ENCODE measurements around the gene PDE4D. TPM values are rescaled to one million over a fixed set of nuclear protein-coding genes. Genes with fewer than 3 reads are reported as not detected.

Gene PDE4D
- total RNA-seq, 1 donor from 2014 or later, result 2.3 TPM

DNA sequence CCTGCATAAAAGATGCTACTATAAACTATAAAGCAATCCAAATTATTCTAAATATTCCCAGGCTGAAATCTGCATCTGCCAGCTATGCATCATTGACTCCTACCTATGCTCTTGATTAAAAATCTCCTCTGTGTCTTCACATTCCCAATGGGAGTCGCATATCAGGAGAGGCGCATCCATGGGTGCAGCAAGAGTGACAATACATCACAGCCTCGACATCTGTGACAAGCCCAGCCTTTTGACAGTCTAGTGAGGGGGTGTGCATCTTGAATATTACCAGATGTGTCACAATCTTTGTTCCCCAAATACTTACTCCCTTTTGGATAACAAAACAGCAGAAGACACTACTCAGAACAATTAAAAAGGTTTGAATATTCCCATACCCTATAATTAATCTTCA, 171.8 kb downstream of the PDE4D start:
- no peak overlapping the region for H3K9ac ChIP-seq
- H3K27ac ChIP-seq, result no peak overlapping the region
- Mint-ChIP-seq H3K4me1 (no peaks in the 10 kb centered on the region), H3K4me3 (no peak overlapping the region), H3K27ac (no peak overlapping the region), H3K27me3 (ENCODE audit: insufficient read depth, low read depth) (no peaks in the 10 kb centered on the region), H3K9me3 (no peaks in the 10 kb centered on the region), H3K36me3 (no peaks in the 10 kb centered on the region)
- no peak overlapping the region for H2AFZ ChIP-seq (replicated peaks)
- H3K4me3 ChIP-seq, result no peak overlapping the region
- no peaks in the 10 kb centered on the region for H3K36me3 ChIP-seq
- no peaks in the 10 kb centered on the region for H3F3A ChIP-seq (ENCODE audit: low read depth)
- TF ChIP-seq EZH2 (IDR thresholded peaks at IDR 0.05) (no peak), EZH2phosphoT487 (IDR thresholded peaks at IDR 0.05) (no peak)
- TF ChIP-seq, protein P1, sequence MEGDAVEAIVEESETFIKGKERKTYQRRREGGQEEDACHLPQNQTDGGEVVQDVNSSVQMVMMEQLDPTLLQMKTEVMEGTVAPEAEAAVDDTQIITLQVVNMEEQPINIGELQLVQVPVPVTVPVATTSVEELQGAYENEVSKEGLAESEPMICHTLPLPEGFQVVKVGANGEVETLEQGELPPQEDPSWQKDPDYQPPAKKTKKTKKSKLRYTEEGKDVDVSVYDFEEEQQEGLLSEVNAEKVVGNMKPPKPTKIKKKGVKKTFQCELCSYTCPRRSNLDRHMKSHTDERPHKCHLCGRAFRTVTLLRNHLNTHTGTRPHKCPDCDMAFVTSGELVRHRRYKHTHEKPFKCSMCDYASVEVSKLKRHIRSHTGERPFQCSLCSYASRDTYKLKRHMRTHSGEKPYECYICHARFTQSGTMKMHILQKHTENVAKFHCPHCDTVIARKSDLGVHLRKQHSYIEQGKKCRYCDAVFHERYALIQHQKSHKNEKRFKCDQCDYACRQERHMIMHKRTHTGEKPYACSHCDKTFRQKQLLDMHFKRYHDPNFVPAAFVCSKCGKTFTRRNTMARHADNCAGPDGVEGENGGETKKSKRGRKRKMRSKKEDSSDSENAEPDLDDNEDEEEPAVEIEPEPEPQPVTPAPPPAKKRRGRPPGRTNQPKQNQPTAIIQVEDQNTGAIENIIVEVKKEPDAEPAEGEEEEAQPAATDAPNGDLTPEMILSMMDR (IDR thresholded peaks at IDR 0.05), result no peak
- H3K9me3 ChIP-seq (ENCODE audit: low read depth), result no peaks in the 10 kb centered on the region
- no peak for DNase-seq (ENCODE audit: low spot score)
- no peaks in the 10 kb centered on the region for H3K4me1 ChIP-seq
- no peak overlapping the region for H3K4me2 ChIP-seq
- no peaks in the 10 kb centered on the region for H3K27me3 ChIP-seq
- no peaks in the 10 kb centered on the region for H4K20me1 ChIP-seq (ENCODE audit: low read depth)
- no peaks in the 10 kb centered on the region for H3K79me2 ChIP-seq (ENCODE audit: low read depth)

DNA sequence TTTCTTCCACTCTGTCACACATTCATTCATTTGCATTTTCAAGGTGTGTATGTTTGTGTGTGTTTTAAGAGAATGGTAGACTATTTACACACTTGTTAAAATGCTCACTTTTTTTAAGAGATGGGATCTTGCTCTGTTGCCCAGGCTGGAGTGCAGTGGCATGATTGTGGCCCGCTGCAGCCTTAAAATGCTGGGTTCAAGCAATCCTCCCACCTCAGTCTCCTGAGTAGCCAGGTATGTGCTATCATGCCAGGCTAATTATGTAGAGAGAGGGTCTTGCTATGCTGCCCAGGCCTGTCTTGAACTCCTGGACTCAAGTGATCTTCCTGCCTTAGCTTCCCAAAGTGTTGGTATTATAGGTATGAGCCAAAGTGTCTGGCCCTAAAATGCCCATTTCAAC, 173.5 kb downstream of the PDE4D start:
- Histone ChIP-seq H3K4me1 (no peaks in the 10 kb centered on the region), H3K27ac (no peak overlapping the region), H3K4me3 (no peak overlapping the region), H3K79me2 (ENCODE audit: low read depth) (no peaks in the 10 kb centered on the region), H2AFZ (replicated peaks) (no peak overlapping the region), H3F3A (ENCODE audit: low read depth) (no peaks in the 10 kb centered on the region), H3K9me3 (ENCODE audit: low read depth) (no peaks in the 10 kb centered on the region), H3K9ac (no peak overlapping the region), H3K36me3 (no peaks in the 10 kb centered on the region), H4K20me1 (ENCODE audit: low read depth) (no peaks in the 10 kb centered on the region), H3K27me3 (no peaks in the 10 kb centered on the region), H3K4me2 (no peak overlapping the region)
- peaks cover 5% of the 10 kb centered on the region for H3K9me3 Mint-ChIP-seq
- no peaks in the 10 kb centered on the region for H3K36me3 Mint-ChIP-seq
- H3K27me3 Mint-ChIP-seq (ENCODE audit: insufficient read depth, low read depth), result no peaks in the 10 kb centered on the region
- no peak for DNase-seq (ENCODE audit: low spot score)
- no peaks in the 10 kb centered on the region for H3K4me1 Mint-ChIP-seq
- H3K4me3 Mint-ChIP-seq, result no peak overlapping the region
- TF ChIP-seq, protein P1 (IDR thresholded peaks at IDR 0.05), result no peak
- no peak for TF ChIP-seq EZH2 (IDR thresholded peaks at IDR 0.05)
- TF ChIP-seq EZH2phosphoT487 (IDR thresholded peaks at IDR 0.05), result no peak
- H3K27ac Mint-ChIP-seq, result no peak overlapping the region

DNA sequence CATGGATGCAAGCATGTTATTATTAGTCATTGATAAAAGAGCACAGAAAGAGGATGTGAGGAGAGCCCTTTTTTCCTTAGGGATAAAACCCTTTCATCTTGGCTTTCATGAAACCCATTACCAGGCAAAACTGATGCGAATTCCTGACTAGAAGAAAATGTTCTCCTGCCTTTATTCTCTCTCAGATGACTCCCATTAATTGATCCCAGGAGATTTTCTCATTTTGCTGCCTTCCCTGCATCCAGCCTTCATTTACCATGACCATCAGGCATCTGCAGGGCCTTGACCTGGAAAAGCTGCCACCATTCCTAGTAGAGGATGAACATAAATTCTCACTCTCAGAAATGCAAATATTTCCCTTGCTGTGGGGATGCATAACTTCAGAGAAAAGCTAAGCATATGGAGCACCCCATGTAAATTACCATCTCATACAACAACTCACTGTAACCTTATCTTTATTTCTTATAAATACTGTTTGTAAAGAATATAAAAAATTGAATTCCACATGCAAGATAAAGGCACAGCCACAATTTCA, 176.5 kb downstream of the PDE4D start:
- Histone ChIP-seq H3K4me3 (no peak overlapping the region), H3K36me3 (no peaks in the 10 kb centered on the region), H3F3A (ENCODE audit: low read depth) (no peaks in the 10 kb centered on the region), H2AFZ (replicated peaks) (no peak overlapping the region), H3K9ac (no peak overlapping the region), H3K9me3 (ENCODE audit: low read depth) (peaks cover 5% of the 10 kb centered on the region), H4K20me1 (ENCODE audit: low read depth) (no peaks in the 10 kb centered on the region), H3K79me2 (ENCODE audit: low read depth) (no peaks in the 10 kb centered on the region), H3K27ac (no peak overlapping the region), H3K4me2 (no peak overlapping the region), H3K27me3 (no peaks in the 10 kb centered on the region), H3K4me1 (no peaks in the 10 kb centered on the region)
- DNase-seq (ENCODE audit: low spot score), result no peak
- H3K27me3 Mint-ChIP-seq (ENCODE audit: insufficient read depth, low read depth), result peaks cover 2% of the 10 kb centered on the region
- peaks cover 27% of the 10 kb centered on the region for H3K9me3 Mint-ChIP-seq
- H3K4me3 Mint-ChIP-seq, result no peak overlapping the region
- no peaks in the 10 kb centered on the region for H3K4me1 Mint-ChIP-seq
- H3K36me3 Mint-ChIP-seq, result peaks cover 3% of the 10 kb centered on the region
- H3K27ac Mint-ChIP-seq, result no peak overlapping the region
- no peak for TF ChIP-seq EZH2 (IDR thresholded peaks at IDR 0.05)
- TF ChIP-seq, protein P1 (IDR thresholded peaks at IDR 0.05), result no peak

All from neural progenitor cell (in vitro differentiated cells).